ENCODE measurements around the gene DMC1. TPM values are rescaled to one million over a fixed set of nuclear protein-coding genes. Genes with fewer than 3 reads are reported as not detected.

Gene DMC1
- total and polyA plus RNA-seq, 2 of the 13 experiments (the other 11 are each of a cell fraction or from before 2014, with no cell fraction given) = 0.82 TPM; not detected in 1

- FAIRE-seq (no peak), DNase-seq (ENCODE audit: low spot score) (no peak), ATAC-seq (no peak)
- no peak overlapping the region for H3K27ac ChIP-seq (ENCODE audit: extremely low read length, insufficient read depth, low read length)
- no peak overlapping the region for H3K4me3 ChIP-seq (replicated peaks in 1 of 3; ENCODE audit: insufficient read depth in 1 of 3, low read depth in 2 of 3, low read length in 3 of 3)
- no peaks in the 10 kb centered on the region for H3K27me3 ChIP-seq (ENCODE audit: control insufficient read depth in 1 of 2, insufficient read depth in 2 of 2, low read length in 2 of 2)
- no peak overlapping the region for H2AFZ ChIP-seq (ENCODE audit: low read length)
- H3K79me2 ChIP-seq (ENCODE audit: insufficient read depth, low read length) = peaks cover 42% of the 10 kb centered on the region
- H3K9me3 ChIP-seq (ENCODE audit: low read length) = no peaks in the 10 kb centered on the region
- ChIA-PET POLR2A (no interaction called here), CTCF (ENCODE audit: low intra/inter-chr PET ratio, low total read pairs) (no interaction called here)
- TF ChIP-seq EZH2 (conservative IDR thresholded peaks at IDR 0.05; ENCODE audit: low read depth, low read length) (no peak), BCL6 (CRISPR knock-in tag; IDR thresholded peaks at IDR 0.05) (no peak), ZBTB49 (CRISPR knock-in tag; IDR thresholded peaks at IDR 0.05; ENCODE audit: borderline replicate concordance) (no peak), RFXAP (CRISPR knock-in tag; IDR thresholded peaks at IDR 0.05; ENCODE audit: borderline replicate concordance) (no peak), THAP8 (CRISPR knock-in tag; IDR thresholded peaks at IDR 0.05; ENCODE audit: borderline replicate concordance) (no peak), NFE2 (CRISPR knock-in tag; IDR thresholded peaks at IDR 0.05) (no peak), USF2 (IDR thresholded peaks at IDR 0.05; ENCODE audit: low read depth, low read length) (no peak), USF2 (CRISPR knock-in tag; IDR thresholded peaks at IDR 0.05; ENCODE audit: borderline replicate concordance) (no peak), ZNF790 (CRISPR knock-in tag; IDR thresholded peaks at IDR 0.05; ENCODE audit: borderline replicate concordance) (no peak), ZFP82 (CRISPR knock-in tag; IDR thresholded peaks at IDR 0.05; ENCODE audit: borderline replicate concordance) (no peak), ZNF331 (CRISPR knock-in tag; IDR thresholded peaks at IDR 0.05) (no peak), FUBP1 (CRISPR knock-in tag; IDR thresholded peaks at IDR 0.05; ENCODE audit: borderline replicate concordance) (no peak), HMG20A (CRISPR knock-in tag; IDR thresholded peaks at IDR 0.05; ENCODE audit: borderline replicate concordance) (no peak), ATF5 (CRISPR knock-in tag; IDR thresholded peaks at IDR 0.05; ENCODE audit: low read depth) (no peak), RFX5 (IDR thresholded peaks at IDR 0.05; ENCODE audit: low read depth, low read length) (no peak), THAP11 (CRISPR knock-in tag; IDR thresholded peaks at IDR 0.05) (no peak), AGO2 (optimal IDR thresholded peaks at IDR 0.05; ENCODE audit: low read depth, low read length) (no peak), ZNF468 (CRISPR knock-in tag; IDR thresholded peaks at IDR 0.05) (no peak)
- peaks cover 27% of the 10 kb centered on the region for H4K20me1 ChIP-seq (ENCODE audit: insufficient read depth, low read length)
- H3K4me1 ChIP-seq (ENCODE audit: insufficient read depth, low read length) = peaks cover 41% of the 10 kb centered on the region
- 94% methylated on average over 3 of the region's 3 CpGs for WGBS (ENCODE audit: low lambda C conversion rate)
- no TSS peak for BruUV-seq (replicated peaks)
- peaks cover 26 to 90% of the 10 kb centered on the region in 2 experiments for H3K36me3 ChIP-seq (replicated peaks in 1 of 2; ENCODE audit: control insufficient read depth in 1 of 2, insufficient read depth in 2 of 2, low read length in 2 of 2)
- intact Hi-C loops (cut with micrococcal nuclease; ENCODE audit: unreplicated experiment) (no loop called here), in situ Hi-C loops (cut with HindIII; ENCODE audit: extremely low pct_ligation_motif_present, low pct_unique_long_range_greater_than_20kb) (no loop called here)
- no peak overlapping the region for H3K4me2 ChIP-seq (ENCODE audit: low read depth, low read length)
- H3K9ac ChIP-seq (ENCODE audit: insufficient read depth, low read depth, low read length) = no peak overlapping the region
These were observed 72.1 kb downstream of the DMC1 start for GRCh38 chr22:38497869-38498268.
